ENCODE data around the gene IKBKG. TPM values are rescaled to one million over a fixed set of nuclear protein-coding genes. Genes with fewer than 3 reads are reported as not detected.
"Not testable (repeated sequence)": the region's sequence is repeated elsewhere in the genome, so short reads cannot be mapped to it uniquely, and the experiment has no call there.

Gene IKBKG
- total RNA-seq, 1 donor from 2014 or later: 37.5 TPM

- intact Hi-C loops (cut with DNase I): no loop called here
- no peak for TF ChIP-seq CTCF (IDR thresholded peaks at IDR 0.05)
- DNase-seq (ENCODE audit: low spot score in 2 of 2): no peak
- H3K4me3 ChIP-seq: no peak overlapping the region
- H3K9me3 ChIP-seq: no peaks in the 10 kb centered on the region
- H3K27me3 ChIP-seq: no peaks in the 10 kb centered on the region
- H3K27ac ChIP-seq: no peak overlapping the region
- peaks cover 0 to 7% of the 10 kb centered on the region in 2 donors for H3K36me3 ChIP-seq
- H3K4me1 ChIP-seq: peaks cover 10 to 25% of the 10 kb centered on the region in 2 donors
Observed at GRCh38 chrX:154539077-154539476, 8.3 kb upstream of the IKBKG start.

GRCh38 chrX:154540365-154540764, 7.1 kb upstream of the IKBKG start:
- H3K27me3 ChIP-seq; H3K4me3 ChIP-seq; H3K36me3 ChIP-seq; DNase-seq (ENCODE audit: low spot score in 2 of 2); H3K9me3 ChIP-seq: not testable (repeated sequence)
- Histone ChIP-seq H3K4me1 (peaks cover 10 to 28% of the 10 kb centered on the region in 2 donors), H3K27ac (peak overlapping the region; percentile 91 to 92)
- intact Hi-C loops (cut with DNase I): loop anchor here (5.0 kb wide), 1 partner anchor 568 kb away; the partner anchor contains the start of genes HCFC1 and TMEM187

- Histone ChIP-seq H3K4me1 (peaks cover 10 to 28% of the 10 kb centered on the region in 2 donors), H3K27ac (peak overlapping the region; percentile 91 to 92), H3K4me3 (no peak overlapping the region), H3K27me3 (no peaks in the 10 kb centered on the region), H3K36me3 (peaks cover 0 to under 1% of the 10 kb centered on the region in 2 donors), H3K9me3 (no peaks in the 10 kb centered on the region)
- no peak for DNase-seq (ENCODE audit: low spot score in 2 of 2)
- no peak for TF ChIP-seq CTCF (IDR thresholded peaks at IDR 0.05)
- intact Hi-C loops (cut with DNase I): loop anchor here (5.0 kb wide), 1 partner anchor 569 kb away; the partner anchor contains the start of genes HCFC1 and TMEM187
Observed at GRCh38 chrX:154540897-154541535, 6.4 kb upstream of the IKBKG start.

GRCh38 chrX:154541589-154541895, 5.9 kb upstream of the IKBKG start:
- no peak overlapping the region for H3K4me3 ChIP-seq
- H3K36me3 ChIP-seq: no peaks in the 10 kb centered on the region
- no peaks in the 10 kb centered on the region for H3K27me3 ChIP-seq
- DNase-seq (ENCODE audit: low spot score in 2 of 2): no peak
- intact Hi-C loops (cut with DNase I): loop anchor here (5.0 kb wide), 1 partner anchor 569 kb away; the partner anchor contains the start of genes HCFC1 and TMEM187
- no peak for TF ChIP-seq CTCF (IDR thresholded peaks at IDR 0.05)
- peaks cover 10 to 28% of the 10 kb centered on the region in 2 donors for H3K4me1 ChIP-seq
- H3K27ac ChIP-seq: peak overlapping the region; percentile 91 to 92
- no peaks in the 10 kb centered on the region for H3K9me3 ChIP-seq

GRCh38 chrX:154541896-154542722, 5.3 kb upstream of the IKBKG start:
- Histone ChIP-seq H3K27ac (peak overlapping the region; percentile 91 to 92), H3K4me1 (peaks cover 10 to 28% of the 10 kb centered on the region in 2 donors), H3K9me3 (no peaks in the 10 kb centered on the region), H3K27me3 (no peaks in the 10 kb centered on the region), H3K4me3 (peak overlapping the region in 1 of 2 donors; percentile 29), H3K36me3 (no peaks in the 10 kb centered on the region)
- intact Hi-C loops (cut with DNase I): loop anchor here (5.0 kb wide), 1 partner anchor 570 kb away; the partner anchor contains the start of genes HCFC1 and TMEM187
- DNase-seq (ENCODE audit: low spot score in 2 of 2): peak; percentile 67 to 96
- no peak for TF ChIP-seq CTCF (IDR thresholded peaks at IDR 0.05)
